WTC11 (cell line): ENCODE results near the gene ANKMY1. TPM values are rescaled to one million over a fixed set of nuclear protein-coding genes. Genes with fewer than 3 reads are reported as not detected.

ENCODE experiments used
- ATAC-seq: fragments of 200-7000 bp; cut with Tn5 transposase; 2 replicates; pipeline ENCODE4 v1.10.0; 2021; ENCODE audit warnings: mild to moderate bottlenecking, moderate library complexity
- CTCF ChIA-PET: fragments of 300-600 bp; sonication (Branson Sonifier 250); formaldehyde crosslinking; loops from one replicate; lab custom pipeline; 2021; ENCODE audit warnings: antibody characterized with exemption; lab: Charles Lee
- POLR2A ChIA-PET: fragments of 350-600 bp; sonication (Branson Sonifier 250); formaldehyde crosslinking; loops from one replicate; lab custom pipeline; 2021; ENCODE audit warnings: antibody characterized with exemption; lab: Charles Lee
- DNase-seq: peaks from one replicate; pipeline ENCODE4 v3.0.0; 2021; ENCODE audit warnings: low spot score
- H3K27ac Mint-ChIP-seq: 2 replicates; pipeline ENCODE4 v1.8.0; 2021; ENCODE audit warnings: mixed read lengths
- H3K27me3 Mint-ChIP-seq: 2 replicates; pipeline ENCODE4 v1.8.0; 2021; ENCODE audit warnings: low read depth, mild to moderate bottlenecking, moderate library complexity, mixed read lengths
- H3K36me3 Mint-ChIP-seq: 2 replicates; pipeline ENCODE4 v1.8.0; 2021; ENCODE audit warnings: mixed read lengths
- H3K4me1 Mint-ChIP-seq: 2 replicates; pipeline ENCODE4 v1.8.0; 2022; ENCODE audit warnings: mixed read lengths
- H3K4me3 Mint-ChIP-seq: 2 replicates; pipeline ENCODE4 v1.8.0; 2021; ENCODE audit warnings: mild to moderate bottlenecking, moderate library complexity, mixed read lengths
- H3K9me3 Mint-ChIP-seq: 2 replicates; pipeline ENCODE4 v1.8.0; 2021; ENCODE audit warnings: mixed read lengths
- CREB1 ChIP-seq: sonication (generic); formaldehyde crosslinking; IDR thresholded peaks from 2 replicates; pipeline ENCODE4 v1.8.0; 2023; ENCODE audit warnings: mild to moderate bottlenecking, missing genetic modification reagents
- CTCF ChIP-seq: fragments of 200-600 bp; IDR thresholded peaks from 2 replicates; pipeline ENCODE4 v1.8.0; 2022; ENCODE audit warnings: antibody characterized with exemption
- EMX1 ChIP-seq: fragments of 250-450 bp; sonication (Bioruptor Pico); IDR thresholded peaks from 2 replicates; pipeline ENCODE4 v1.8.0; 2021; ENCODE audit warnings: mild to moderate bottlenecking
- ETV6 ChIP-seq: sonication (generic); formaldehyde crosslinking; IDR thresholded peaks from 2 replicates; pipeline ENCODE4 v1.8.1; 2022; ENCODE audit warnings: mild to moderate bottlenecking, missing genetic modification reagents
- FOXP1 ChIP-seq: sonication (generic); formaldehyde crosslinking; IDR thresholded peaks from 2 replicates; pipeline ENCODE4 v1.8.0; 2022; ENCODE audit warnings: missing genetic modification reagents, mild to moderate bottlenecking, moderate library complexity, borderline replicate concordance
- GABPB1 ChIP-seq: sonication (generic); formaldehyde crosslinking; IDR thresholded peaks from 2 replicates; pipeline ENCODE4 v1.8.1; 2023; ENCODE audit warnings: mild to moderate bottlenecking, missing genetic modification reagents
- IRF2 ChIP-seq: sonication (generic); formaldehyde crosslinking; IDR thresholded peaks from 2 replicates; pipeline ENCODE4 v1.8.0; 2022; ENCODE audit warnings: low read depth, missing genetic modification reagents, borderline replicate concordance
- JUN ChIP-seq: sonication (generic); formaldehyde crosslinking; IDR thresholded peaks from 2 replicates; pipeline ENCODE4 v1.8.0; 2023; ENCODE audit warnings: mild to moderate bottlenecking, missing genetic modification reagents
- MAX ChIP-seq: sonication (generic); formaldehyde crosslinking; IDR thresholded peaks from 2 replicates; pipeline ENCODE4 v1.8.0; 2022; ENCODE audit warnings: mild to moderate bottlenecking, missing genetic modification reagents
- MXD4 ChIP-seq: fragments of 250-450 bp; sonication (Bioruptor Pico); IDR thresholded peaks from 2 replicates; pipeline ENCODE4 v1.8.0; 2021; ENCODE audit warnings: mild to moderate bottlenecking, moderate library complexity, borderline replicate concordance
- NFATC4 ChIP-seq: fragments of 250-450 bp; sonication (Bioruptor Pico); IDR thresholded peaks from 2 replicates; pipeline ENCODE4 v1.9.0; 2021; ENCODE audit warnings: mild to moderate bottlenecking
- NFYB ChIP-seq: sonication (generic); formaldehyde crosslinking; conservative IDR thresholded peaks from 2 replicates; pipeline ENCODE4 v1.8.0; 2022; ENCODE audit warnings: low read depth, missing genetic modification reagents
- NR2C2 ChIP-seq: sonication (generic); formaldehyde crosslinking; IDR thresholded peaks from 2 replicates; pipeline ENCODE4 v1.8.0; 2022; ENCODE audit warnings: mild to moderate bottlenecking, missing genetic modification reagents
- RELA ChIP-seq: sonication (generic); formaldehyde crosslinking; IDR thresholded peaks from 2 replicates; pipeline ENCODE4 v1.8.1; 2022; ENCODE audit warnings: missing genetic modification reagents, mild to moderate bottlenecking, borderline replicate concordance
- SMAD3 ChIP-seq: sonication (generic); formaldehyde crosslinking; IDR thresholded peaks from 2 replicates; pipeline ENCODE4 v1.8.0; 2022; ENCODE audit warnings: missing genetic modification reagents, mild to moderate bottlenecking, borderline replicate concordance
- ZNF219 ChIP-seq: sonication (generic); formaldehyde crosslinking; IDR thresholded peaks from 2 replicates; pipeline ENCODE4 v1.8.0; 2023; ENCODE audit warnings: missing genetic modification reagents, mild to moderate bottlenecking, borderline replicate concordance
- ZNF232 ChIP-seq: sonication (generic); formaldehyde crosslinking; IDR thresholded peaks from 2 replicates; pipeline ENCODE4 v1.8.0; 2022; ENCODE audit warnings: mild to moderate bottlenecking, missing genetic modification reagents
- ZNF416 ChIP-seq: fragments of 250-450 bp; sonication (Bioruptor Pico); IDR thresholded peaks from 2 replicates; pipeline ENCODE4 v1.9.0; 2021; ENCODE audit warnings: mild to moderate bottlenecking, inconsistent platforms
- total RNA-seq: library from RNA; stranded (reverse); gene quantifications from 3 replicates; pipeline ENCODE4 v1.2.3, GENCODE V29; 2021
- TF ChIP-seq, protein P1 (sequence below): fragments of 250-450 bp; sonication (Bioruptor Pico); conservative IDR thresholded peaks from 2 replicates; pipeline ENCODE4 v1.9.0; 2021; ENCODE audit warnings: mild to moderate bottlenecking
- TF ChIP-seq, protein P2 (sequence below): sonication (generic); formaldehyde crosslinking; IDR thresholded peaks from 2 replicates; pipeline ENCODE4 v1.8.1; 2023; ENCODE audit warnings: mild to moderate bottlenecking, missing genetic modification reagents, moderate library complexity
- TF ChIP-seq, protein P3 (sequence below): sonication (generic); formaldehyde crosslinking; IDR thresholded peaks from 2 replicates; pipeline ENCODE4 v1.8.1; 2023; ENCODE audit warnings: mild to moderate bottlenecking, missing genetic modification reagents
- TF ChIP-seq, protein P4 (sequence below): sonication (generic); formaldehyde crosslinking; IDR thresholded peaks from 2 replicates; pipeline ENCODE4 v1.8.1; 2022; ENCODE audit warnings: mild to moderate bottlenecking, moderate library complexity, missing genetic modification reagents

The ANKMY1 gene
- total RNA-seq, 1 experiment from 2014 or later: 4.6 TPM

DNA sequence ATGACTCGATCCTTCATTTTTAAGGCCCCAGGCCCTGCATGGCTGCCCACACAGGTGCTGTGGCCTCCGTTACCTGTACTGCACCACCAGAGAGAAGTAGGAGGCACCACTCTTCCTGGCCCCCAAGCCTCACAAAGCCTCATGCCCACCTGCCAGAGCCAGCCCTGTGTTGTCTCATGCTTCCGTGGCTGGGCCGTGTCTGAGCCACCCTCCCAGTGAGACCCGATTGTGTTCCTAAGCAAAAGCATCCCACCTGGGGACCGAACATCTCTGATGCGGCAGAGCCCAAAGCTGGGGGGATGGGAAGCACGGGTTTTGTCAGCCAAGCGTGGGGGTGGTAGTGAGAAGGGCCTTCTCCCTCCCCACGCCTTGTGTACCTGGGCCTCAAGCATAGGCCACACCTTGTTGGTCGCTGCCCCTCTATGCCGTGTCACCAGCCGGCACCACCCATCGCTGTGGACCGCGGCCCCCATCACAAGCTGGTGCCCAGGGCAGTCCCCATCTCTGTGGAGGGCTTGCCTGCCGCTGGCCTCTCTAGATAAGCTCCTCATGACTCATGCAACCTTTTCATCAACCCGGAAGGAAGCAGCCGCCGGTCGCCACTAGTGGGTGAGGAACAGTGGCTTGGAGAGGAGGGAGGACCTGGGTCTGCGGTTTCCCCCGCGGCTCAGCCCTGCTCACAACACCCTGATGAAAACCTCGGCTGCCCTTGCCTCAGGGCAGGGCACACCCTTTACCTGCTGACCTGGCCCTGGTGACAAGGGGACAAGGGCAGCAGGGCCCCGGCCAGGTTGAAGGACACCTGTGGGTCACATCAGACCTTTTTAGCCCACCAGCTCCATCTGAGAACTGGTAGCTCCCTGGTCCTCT is 7.8 kb upstream of the ANKMY1 start:
- ATAC-seq: no peak
- no peaks in the 10 kb centered on the region for H3K9me3 Mint-ChIP-seq
- DNase-seq: no peak
- H3K4me3 Mint-ChIP-seq: no peak overlapping the region
- no peaks in the 10 kb centered on the region for H3K36me3 Mint-ChIP-seq
- TF ChIP-seq GABPB1 (CRISPR knock-in tag): peak; percentile 98
- TF ChIP-seq, protein P1, sequence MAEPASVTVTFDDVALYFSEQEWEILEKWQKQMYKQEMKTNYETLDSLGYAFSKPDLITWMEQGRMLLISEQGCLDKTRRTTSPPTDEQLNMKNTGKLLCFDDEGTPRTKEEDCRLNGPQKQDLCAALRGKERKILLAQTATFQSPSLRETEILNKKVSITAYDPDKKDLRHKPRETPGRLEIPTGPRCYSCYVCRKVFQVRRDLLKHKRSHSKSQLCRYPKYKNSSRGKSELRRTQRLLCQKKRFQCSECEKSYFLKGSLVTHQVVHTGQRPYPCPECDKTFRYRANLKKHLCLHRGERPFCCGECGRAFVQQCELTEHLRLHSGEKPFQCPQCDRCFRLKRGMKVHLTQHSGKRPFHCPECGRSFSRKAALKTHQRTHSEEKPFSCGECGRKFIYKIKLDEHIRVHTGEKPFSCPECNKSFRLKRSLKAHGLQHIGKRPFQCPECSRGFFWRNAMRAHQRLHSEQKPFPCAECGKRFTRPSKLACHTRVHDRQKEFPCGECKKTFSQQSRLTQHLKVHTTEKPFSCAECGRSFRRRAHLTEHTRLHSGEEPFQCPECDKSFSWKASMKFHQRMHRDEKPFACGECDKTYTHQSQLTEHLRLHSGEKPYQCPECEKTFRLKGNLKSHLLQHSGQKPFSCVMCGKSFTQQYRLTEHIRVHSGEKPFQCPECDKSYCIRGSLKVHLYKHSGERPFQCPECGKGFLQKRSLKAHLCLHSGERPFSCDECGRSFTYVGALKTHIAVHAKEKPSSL (CRISPR knock-in tag): no peak
- CTCF ChIA-PET: interaction anchor here (0.6 to 3.3 kb wide), 14 partner anchors 8 to 332 kb away, joined by 3 to 40 read pairs (median 4); partner anchors contain the start of genes ANKMY1 and CAPN10
- peaks cover 29% of the 10 kb centered on the region for H3K4me1 Mint-ChIP-seq
- no peak overlapping the region for H3K27ac Mint-ChIP-seq
- peaks cover 28% of the 10 kb centered on the region for H3K27me3 Mint-ChIP-seq
- POLR2A ChIA-PET: interaction anchor here (0.6 to 1.0 kb wide), 2 partner anchors 21 to 260 kb away, joined by 3 to 6 read pairs; partner anchors contain the start of gene CAPN10

GRCh38 chr2:240564561-240565332 is 7.0 kb upstream of the ANKMY1 start:
- H3K36me3 Mint-ChIP-seq: no peaks in the 10 kb centered on the region
- peaks cover 31% of the 10 kb centered on the region for H3K4me1 Mint-ChIP-seq
- no peaks in the 10 kb centered on the region for H3K9me3 Mint-ChIP-seq
- CTCF ChIA-PET: interaction anchor here (1.0 to 3.3 kb wide), 6 partner anchors 15 to 53 kb away, joined by 3 to 40 read pairs (median 5); partner anchors contain the start of gene CAPN10
- ATAC-seq (no peak), DNase-seq (no peak)
- POLR2A ChIA-PET: interaction anchor here (0.6 kb wide), 1 partner anchor 261 kb away, joined by 6 read pairs; no protein-coding TSS in a partner anchor
- no peak overlapping the region for H3K27ac Mint-ChIP-seq
- peaks cover 27% of the 10 kb centered on the region for H3K27me3 Mint-ChIP-seq
- H3K4me3 Mint-ChIP-seq: no peak overlapping the region
- no peak for TF ChIP-seq ZNF416 (CRISPR knock-in tag)
- TF ChIP-seq MAX (CRISPR knock-in tag): no peak
- TF ChIP-seq JUN (CRISPR knock-in tag): no peak
- no peak for TF ChIP-seq IRF2 (CRISPR knock-in tag)
- TF ChIP-seq ZNF219 (CRISPR knock-in tag): no peak
- TF ChIP-seq ETV6 (CRISPR knock-in tag): no peak
- no peak for TF ChIP-seq ZNF232
- TF ChIP-seq, protein P2, sequence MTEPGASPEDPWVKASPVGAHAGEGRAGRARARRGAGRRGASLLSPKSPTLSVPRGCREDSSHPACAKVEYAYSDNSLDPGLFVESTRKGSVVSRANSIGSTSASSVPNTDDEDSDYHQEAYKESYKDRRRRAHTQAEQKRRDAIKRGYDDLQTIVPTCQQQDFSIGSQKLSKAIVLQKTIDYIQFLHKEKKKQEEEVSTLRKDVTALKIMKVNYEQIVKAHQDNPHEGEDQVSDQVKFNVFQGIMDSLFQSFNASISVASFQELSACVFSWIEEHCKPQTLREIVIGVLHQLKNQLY (CRISPR knock-in tag): no peak
- TF ChIP-seq RELA (CRISPR knock-in tag): no peak
- TF ChIP-seq, protein P3, sequence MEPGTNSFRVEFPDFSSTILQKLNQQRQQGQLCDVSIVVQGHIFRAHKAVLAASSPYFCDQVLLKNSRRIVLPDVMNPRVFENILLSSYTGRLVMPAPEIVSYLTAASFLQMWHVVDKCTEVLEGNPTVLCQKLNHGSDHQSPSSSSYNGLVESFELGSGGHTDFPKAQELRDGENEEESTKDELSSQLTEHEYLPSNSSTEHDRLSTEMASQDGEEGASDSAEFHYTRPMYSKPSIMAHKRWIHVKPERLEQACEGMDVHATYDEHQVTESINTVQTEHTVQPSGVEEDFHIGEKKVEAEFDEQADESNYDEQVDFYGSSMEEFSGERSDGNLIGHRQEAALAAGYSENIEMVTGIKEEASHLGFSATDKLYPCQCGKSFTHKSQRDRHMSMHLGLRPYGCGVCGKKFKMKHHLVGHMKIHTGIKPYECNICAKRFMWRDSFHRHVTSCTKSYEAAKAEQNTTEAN: no peak
- no peak for TF ChIP-seq MXD4 (CRISPR knock-in tag)
- TF ChIP-seq NFYB (CRISPR knock-in tag): no peak
- TF ChIP-seq, all 79 proteins: peak for 0

- CTCF ChIA-PET: interaction anchor here (0.9 to 3.3 kb wide), 6 partner anchors 16 to 151 kb away, joined by 3 to 40 read pairs (median 4); partner anchors contain the start of gene CAPN10
- TF ChIP-seq EMX1: no peak
- no peak for TF ChIP-seq CREB1 (CRISPR knock-in tag)
- TF ChIP-seq NR2C2: no peak
- no peak for TF ChIP-seq FOXP1 (CRISPR knock-in tag)
- TF ChIP-seq NFATC4 (CRISPR knock-in tag): no peak
- TF ChIP-seq SMAD3: no peak
- no peak for TF ChIP-seq CTCF
- TF ChIP-seq, protein P4, sequence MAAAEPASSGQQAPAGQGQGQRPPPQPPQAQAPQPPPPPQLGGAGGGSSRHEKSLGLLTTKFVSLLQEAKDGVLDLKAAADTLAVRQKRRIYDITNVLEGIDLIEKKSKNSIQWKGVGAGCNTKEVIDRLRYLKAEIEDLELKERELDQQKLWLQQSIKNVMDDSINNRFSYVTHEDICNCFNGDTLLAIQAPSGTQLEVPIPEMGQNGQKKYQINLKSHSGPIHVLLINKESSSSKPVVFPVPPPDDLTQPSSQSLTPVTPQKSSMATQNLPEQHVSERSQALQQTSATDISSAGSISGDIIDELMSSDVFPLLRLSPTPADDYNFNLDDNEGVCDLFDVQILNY (CRISPR knock-in tag): no peak
- TF ChIP-seq, all 79 proteins: peak for 0
- H3K36me3 Mint-ChIP-seq: no peaks in the 10 kb centered on the region
These were observed 6.3 kb upstream of the ANKMY1 start for GRCh38 chr2:240563951-240564560.

More at GRCh38 chr2:240563951-240564560, 6.3 kb upstream of the ANKMY1 start:
- no peak overlapping the region for H3K27ac Mint-ChIP-seq
- no peak for ATAC-seq
- POLR2A ChIA-PET: no interaction called here
- peaks cover 37% of the 10 kb centered on the region for H3K4me1 Mint-ChIP-seq
- H3K4me3 Mint-ChIP-seq: no peak overlapping the region
- DNase-seq: no peak
- H3K9me3 Mint-ChIP-seq: no peaks in the 10 kb centered on the region
- H3K27me3 Mint-ChIP-seq: peaks cover 27% of the 10 kb centered on the region
